ENCODE results near the gene SCN3A.

- TF ChIP-seq CTCF (IDR thresholded peaks at IDR 0.05; ENCODE audit: low read length) (no peak), EZH2 (optimal IDR thresholded peaks at IDR 0.05; ENCODE audit: low read depth, low read length) (no peak), EZH2phosphoT487 (IDR thresholded peaks at IDR 0.05; ENCODE audit: low read length) (no peak)
Measured at GRCh38 chr2:165224941-165225340, 21.1 kb upstream of the SCN3A start.

Data from MM.1S (cell line).